OCI-LY7 (cell line): ENCODE data around the gene SEC11A. TPM values are rescaled to one million over a fixed set of nuclear protein-coding genes. Genes with fewer than 3 reads are reported as not detected.
"Not testable (repeated sequence)": the region's sequence is repeated elsewhere in the genome, so short reads cannot be mapped to it uniquely, and the experiment has no call there.

ENCODE experiments used
- BruUV-seq: library from RNA; stranded (reverse); fragments of 400-500 nt; replicated peaks from 2 replicates; lab custom pipeline; 2021; lab: Mats Ljungman, UMichigan
- CTCF ChIA-PET: fragments of 300-600 bp; sonication (Branson Sonifier 250); formaldehyde crosslinking; loops from one replicate; lab custom pipeline; 2022; ENCODE audit warnings: antibody characterized with exemption; ENCODE audit not compliant: unreplicated experiment; lab: Charles Lee
- POLR2A ChIA-PET: fragments of 300-600 bp; sonication (Branson Sonifier 250); formaldehyde crosslinking; loops from one replicate; lab custom pipeline; 2022; ENCODE audit warnings: antibody characterized with exemption; lab: Charles Lee
- DNase-seq: peaks from one replicate; pipeline ENCODE4 v3.0.0-alpha.2; 2015; ENCODE audit warnings: low spot score
- H2AFZ ChIP-seq: fragments of 200-600 bp; sonication (generic), shearing (Covaris generic); 2 replicates; pipeline ENCODE4 v1.6.1; 2014; ENCODE audit warnings: mild to moderate bottlenecking, antibody characterized with exemption, low read length, moderate library complexity
- H3K27ac ChIP-seq: fragments of 200-600 bp; sonication (generic); 2 replicates; pipeline ENCODE4 v1.5.1; 2014; ENCODE audit warnings: mixed run types, low read depth, mild to moderate bottlenecking, moderate library complexity, low read length, inconsistent platforms; ENCODE audit not compliant: poor library complexity, severe bottlenecking
- H3K36me3 ChIP-seq: fragments of 200-600 bp; sonication (generic); 2 replicates; pipeline ENCODE4 v1.6.1; 2014; ENCODE audit warnings: mild to moderate bottlenecking, antibody characterized with exemption, low read length, moderate library complexity, mixed read lengths; ENCODE audit not compliant: insufficient read depth
- H3K4me1 ChIP-seq: fragments of 200-600 bp; sonication (generic); 2 replicates; pipeline ENCODE4 v1.5.1; 2014; ENCODE audit warnings: mild to moderate bottlenecking, low read length; ENCODE audit not compliant: insufficient read depth, poor library complexity, severe bottlenecking
- H3K4me2 ChIP-seq: fragments of 200-600 bp; sonication (generic); 2 replicates; pipeline ENCODE4 v1.6.1; 2014; ENCODE audit warnings: mild to moderate bottlenecking, low read length
- H3K4me3 ChIP-seq: fragments of 200-600 bp; sonication (generic); 2 replicates; pipeline ENCODE4 v1.5.1; 2014; ENCODE audit warnings: mild to moderate bottlenecking, low read depth, low read length; ENCODE audit not compliant: poor library complexity, severe bottlenecking
- H3K79me2 ChIP-seq: fragments of 200-600 bp; sonication (generic); 2 replicates; pipeline ENCODE4 v1.6.1; 2016; ENCODE audit warnings: low read depth, mild to moderate bottlenecking, low read length, moderate library complexity, mixed read lengths; ENCODE audit not compliant: insufficient read depth
- H3K9me2 ChIP-seq: fragments of 200-600 bp; sonication (generic); 2 replicates; pipeline ENCODE4 v1.6.1; 2016; ENCODE audit warnings: mild to moderate bottlenecking, low read length, mixed read lengths; ENCODE audit not compliant: insufficient read depth
- H3K9me3 ChIP-seq: fragments of 200-600 bp; sonication (generic); 2 replicates; pipeline ENCODE4 v1.6.1; 2014; ENCODE audit warnings: mild to moderate bottlenecking, mixed run types, low read length, mixed read lengths
- H4K20me1 ChIP-seq: fragments of 200-600 bp; sonication (generic); 2 replicates; pipeline ENCODE4 v1.6.1; 2014; ENCODE audit warnings: mild to moderate bottlenecking, antibody characterized with exemption, low read length, moderate library complexity, mixed read lengths; ENCODE audit not compliant: insufficient read depth
- CTCF ChIP-seq: fragments of 200-600 bp; sonication (generic); conservative IDR thresholded peaks from 2 replicates; pipeline ENCODE4 v1.5.1; 2014; ENCODE audit warnings: mild to moderate bottlenecking, antibody characterized with exemption, low read length, moderate library complexity, mixed read lengths
- EZH2phosphoT487 ChIP-seq: fragments of 200-600 bp; sonication (generic); IDR thresholded peaks from 2 replicates; pipeline ENCODE4 v1.6.1; 2018; ENCODE audit warnings: low read depth, borderline replicate concordance, mild to moderate bottlenecking, mixed run types, antibody characterized with exemption, low read length, moderate library complexity, mixed read lengths
- intact Hi-C: fragments of 100-400 bp; cut with micrococcal nuclease; formaldehyde crosslinking; loops from one replicate; pipeline ENCODE4 v1.10.0; 2022; ENCODE audit not compliant: unreplicated experiment
- total RNA-seq, 2 experiments: library from RNA; depleted of rRNA in 1 of 2; stranded (reverse); fragments of >200 nt in 1 of 2; shearing (Covaris generic) in 1 of 2; gene quantifications; 2 replicates each; pipeline ENCODE4 v1.2.3, GENCODE V29; 2014 to 2022

Gene SEC11A
- total RNA-seq, 2 experiments from 2014 or later = 41.4 to 93.6 TPM

DNA sequence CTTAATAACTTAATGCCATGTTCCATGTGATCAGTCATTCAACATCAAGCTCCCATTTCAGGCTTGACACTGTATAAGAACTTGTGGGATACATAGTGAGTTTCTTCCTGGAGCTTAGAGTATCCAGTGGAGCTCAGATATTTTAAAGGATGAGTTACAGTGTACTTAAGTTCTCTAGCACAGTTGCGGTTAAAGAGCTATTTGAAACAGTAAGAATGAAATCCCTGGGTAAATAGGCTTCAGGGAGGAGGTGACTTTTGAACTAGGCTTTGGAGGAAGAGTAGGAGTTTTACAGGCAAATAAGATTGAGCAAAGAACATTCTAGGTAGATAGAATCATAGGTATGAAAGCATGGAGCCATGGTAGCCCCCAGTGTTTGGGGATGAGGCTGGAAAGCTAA, 36.3 kb upstream of the SEC11A start:
- POLR2A ChIA-PET = interaction anchor here (0.7 to 2.3 kb wide), 8 partner anchors 9 to 614 kb away, joined by 3 to 7 read pairs (median 4); partner anchors contain the start of genes SEC11A and WDR73
- Histone ChIP-seq H4K20me1 (peaks cover 18% of the 10 kb centered on the region; the same call in 1 of the 2 replicates), H3K9me2 (no peaks in the 10 kb centered on the region), H3K4me1 (peaks cover 41% of the 10 kb centered on the region), H3K4me2 (peak overlapping the region; percentile 53), H3K79me2 (peaks cover 88% of the 10 kb centered on the region), H3K36me3 (peaks cover 50% of the 10 kb centered on the region), H3K9me3 (no peaks in the 10 kb centered on the region), H2AFZ (no peak overlapping the region), H3K4me3 (no peak overlapping the region), H3K27ac (peak overlapping the region; percentile 4)
- CTCF ChIA-PET = no interaction called here
- DNase-seq = no peak
- TF ChIP-seq CTCF = no peak
- TF ChIP-seq EZH2phosphoT487 = no peak
- TSS peak; percentile 30 for BruUV-seq
- intact Hi-C loops = loop anchor here (5.0 kb wide), 1 partner anchor 155 kb away; no protein-coding TSS in a partner anchor

GRCh38 chr15:84751721-84752120, 35.8 kb upstream of the SEC11A start:
- H3K4me2 ChIP-seq = peak overlapping the region; percentile 53
- CTCF ChIA-PET, H3K27ac ChIP-seq, H3K9me2 ChIP-seq, DNase-seq, H2AFZ ChIP-seq, H3K9me3 ChIP-seq, H3K4me3 ChIP-seq, BruUV-seq: not testable (repeated sequence)
- H3K4me1 ChIP-seq = peaks cover 45% of the 10 kb centered on the region
- peaks cover 18% of the 10 kb centered on the region; the same call in 1 of the 2 replicates for H4K20me1 ChIP-seq
- POLR2A ChIA-PET = interaction anchor here (0.7 to 2.3 kb wide), 8 partner anchors 9 to 615 kb away, joined by 3 to 7 read pairs (median 4); partner anchors contain the start of genes SEC11A and WDR73
- peaks cover 86% of the 10 kb centered on the region for H3K79me2 ChIP-seq
- peaks cover 45% of the 10 kb centered on the region for H3K36me3 ChIP-seq
- intact Hi-C loops = loop anchor here (5.0 kb wide), 1 partner anchor 154 kb away; no protein-coding TSS in a partner anchor

DNA sequence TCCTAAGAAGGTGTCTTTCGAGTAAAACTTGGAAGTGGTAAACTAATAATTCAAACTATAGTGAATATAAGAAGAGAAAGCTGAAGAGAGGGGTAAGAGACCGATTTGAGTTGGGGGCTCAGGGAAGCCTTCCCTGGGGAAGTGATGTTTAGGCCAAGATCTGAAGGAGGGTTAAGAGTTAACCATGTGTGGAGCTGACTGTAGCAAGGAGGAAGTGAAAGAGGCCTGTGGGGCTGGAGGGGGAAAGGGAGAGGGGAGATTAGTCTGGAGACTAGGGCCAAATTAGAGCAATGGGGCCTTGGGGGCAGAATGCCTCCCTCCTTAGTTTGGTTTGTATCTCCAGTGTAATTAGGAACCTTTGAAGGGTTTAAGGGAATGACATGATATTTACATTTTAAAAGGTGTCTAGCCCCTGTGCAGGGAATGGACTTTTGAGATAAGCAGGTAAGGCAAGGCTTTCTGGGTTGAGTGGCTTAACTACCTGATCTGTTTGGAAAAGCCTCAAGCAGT, 34.7 kb upstream of the SEC11A start:
- Histone ChIP-seq H3K4me3 (peak overlapping the region; percentile 95), H3K79me2 (peaks cover 84% of the 10 kb centered on the region), H3K4me2 (peak overlapping the region; percentile 91), H3K9me3 (no peaks in the 10 kb centered on the region), H3K27ac (peak overlapping the region; percentile 80), H3K36me3 (peaks cover 36% of the 10 kb centered on the region), H3K9me2 (no peaks in the 10 kb centered on the region), H3K4me1 (peaks cover 52% of the 10 kb centered on the region), H2AFZ (no peak overlapping the region), H4K20me1 (peaks cover 12% of the 10 kb centered on the region; the same call in 1 of the 2 replicates)
- no peak for TF ChIP-seq CTCF
- no peak for TF ChIP-seq EZH2phosphoT487
- no TSS peak for BruUV-seq
- ChIA-PET POLR2A (interaction anchor here (0.5 to 2.3 kb wide), 2 partner anchors 14 to 610 kb away, joined by 3 to 7 read pairs; no protein-coding TSS in a partner anchor), CTCF (interaction anchor here (0.6 kb wide), 1 partner anchor 15 kb away, joined by 3 read pairs; no protein-coding TSS in a partner anchor)
- intact Hi-C loops = loop anchor here (5.0 kb wide), 1 partner anchor 153 kb away; no protein-coding TSS in a partner anchor
- peak; percentile 75 for DNase-seq
